ENCODE data around the gene CTDP1. TPM values are rescaled to one million over a fixed set of nuclear protein-coding genes. Genes with fewer than 3 reads are reported as not detected.

CTDP1 gene
- total and polyA plus RNA-seq, 4 donors: 2.7 to 13.9 (median 10.5) TPM

- peaks cover 9 to 21% (median 17%) of the 10 kb centered on the region in 4 donors for H3K4me1 ChIP-seq (ENCODE audit: control insufficient read depth in 4 of 4, insufficient read depth in 4 of 4, low read length in 3 of 4)
- 72% methylated on average over 15 of the region's 15 CpGs for WGBS
These were observed 3.5 kb downstream of the CTDP1 start for GRCh38 chr18:79682894-79683625.

More at GRCh38 chr18:79682894-79683625, 3.5 kb downstream of the CTDP1 start:
- TF ChIP-seq, protein P1, sequence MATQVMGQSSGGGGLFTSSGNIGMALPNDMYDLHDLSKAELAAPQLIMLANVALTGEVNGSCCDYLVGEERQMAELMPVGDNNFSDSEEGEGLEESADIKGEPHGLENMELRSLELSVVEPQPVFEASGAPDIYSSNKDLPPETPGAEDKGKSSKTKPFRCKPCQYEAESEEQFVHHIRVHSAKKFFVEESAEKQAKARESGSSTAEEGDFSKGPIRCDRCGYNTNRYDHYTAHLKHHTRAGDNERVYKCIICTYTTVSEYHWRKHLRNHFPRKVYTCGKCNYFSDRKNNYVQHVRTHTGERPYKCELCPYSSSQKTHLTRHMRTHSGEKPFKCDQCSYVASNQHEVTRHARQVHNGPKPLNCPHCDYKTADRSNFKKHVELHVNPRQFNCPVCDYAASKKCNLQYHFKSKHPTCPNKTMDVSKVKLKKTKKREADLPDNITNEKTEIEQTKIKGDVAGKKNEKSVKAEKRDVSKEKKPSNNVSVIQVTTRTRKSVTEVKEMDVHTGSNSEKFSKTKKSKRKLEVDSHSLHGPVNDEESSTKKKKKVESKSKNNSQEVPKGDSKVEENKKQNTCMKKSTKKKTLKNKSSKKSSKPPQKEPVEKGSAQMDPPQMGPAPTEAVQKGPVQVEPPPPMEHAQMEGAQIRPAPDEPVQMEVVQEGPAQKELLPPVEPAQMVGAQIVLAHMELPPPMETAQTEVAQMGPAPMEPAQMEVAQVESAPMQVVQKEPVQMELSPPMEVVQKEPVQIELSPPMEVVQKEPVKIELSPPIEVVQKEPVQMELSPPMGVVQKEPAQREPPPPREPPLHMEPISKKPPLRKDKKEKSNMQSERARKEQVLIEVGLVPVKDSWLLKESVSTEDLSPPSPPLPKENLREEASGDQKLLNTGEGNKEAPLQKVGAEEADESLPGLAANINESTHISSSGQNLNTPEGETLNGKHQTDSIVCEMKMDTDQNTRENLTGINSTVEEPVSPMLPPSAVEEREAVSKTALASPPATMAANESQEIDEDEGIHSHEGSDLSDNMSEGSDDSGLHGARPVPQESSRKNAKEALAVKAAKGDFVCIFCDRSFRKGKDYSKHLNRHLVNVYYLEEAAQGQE (IDR thresholded peaks at IDR 0.05): no peak
- no peak for TF ChIP-seq ZBTB33 (IDR thresholded peaks at IDR 0.05)
- TF ChIP-seq RXRA (IDR thresholded peaks at IDR 0.05): no peak
- TF ChIP-seq YY1 (IDR thresholded peaks at IDR 0.05): no peak
- TF ChIP-seq FOXA1 (IDR thresholded peaks at IDR 0.05): no peak
- TF ChIP-seq MAX (IDR thresholded peaks at IDR 0.05): no peak
- no peak for TF ChIP-seq HNF4A (conservative IDR thresholded peaks at IDR 0.05)
- no peak for TF ChIP-seq RAD21 (IDR thresholded peaks at IDR 0.05)
- TF ChIP-seq, protein P2, sequence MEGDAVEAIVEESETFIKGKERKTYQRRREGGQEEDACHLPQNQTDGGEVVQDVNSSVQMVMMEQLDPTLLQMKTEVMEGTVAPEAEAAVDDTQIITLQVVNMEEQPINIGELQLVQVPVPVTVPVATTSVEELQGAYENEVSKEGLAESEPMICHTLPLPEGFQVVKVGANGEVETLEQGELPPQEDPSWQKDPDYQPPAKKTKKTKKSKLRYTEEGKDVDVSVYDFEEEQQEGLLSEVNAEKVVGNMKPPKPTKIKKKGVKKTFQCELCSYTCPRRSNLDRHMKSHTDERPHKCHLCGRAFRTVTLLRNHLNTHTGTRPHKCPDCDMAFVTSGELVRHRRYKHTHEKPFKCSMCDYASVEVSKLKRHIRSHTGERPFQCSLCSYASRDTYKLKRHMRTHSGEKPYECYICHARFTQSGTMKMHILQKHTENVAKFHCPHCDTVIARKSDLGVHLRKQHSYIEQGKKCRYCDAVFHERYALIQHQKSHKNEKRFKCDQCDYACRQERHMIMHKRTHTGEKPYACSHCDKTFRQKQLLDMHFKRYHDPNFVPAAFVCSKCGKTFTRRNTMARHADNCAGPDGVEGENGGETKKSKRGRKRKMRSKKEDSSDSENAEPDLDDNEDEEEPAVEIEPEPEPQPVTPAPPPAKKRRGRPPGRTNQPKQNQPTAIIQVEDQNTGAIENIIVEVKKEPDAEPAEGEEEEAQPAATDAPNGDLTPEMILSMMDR (IDR thresholded peaks at IDR 0.05; ENCODE audit: low read depth, low read length, missing input control): no peak
- TF ChIP-seq JUND (IDR thresholded peaks at IDR 0.05): no peak
- TF ChIP-seq ATF3 (IDR thresholded peaks at IDR 0.05): no peak
- TF ChIP-seq SP1 (IDR thresholded peaks at IDR 0.05): no peak
- TF ChIP-seq TAF1 (conservative IDR thresholded peaks at IDR 0.05): no peak
- TF ChIP-seq EGR1 (IDR thresholded peaks at IDR 0.05; ENCODE audit: low read depth in 2 of 2): no peak
- TF ChIP-seq NR2F2 (IDR thresholded peaks at IDR 0.05): no peak
- no peak for TF ChIP-seq FOXA2 (IDR thresholded peaks at IDR 0.05)
- no peak for TF ChIP-seq HNF4G (IDR thresholded peaks at IDR 0.05)
- TF ChIP-seq GABPA (IDR thresholded peaks at IDR 0.05 in 1 of 2, conservative IDR thresholded peaks at IDR 0.05 in 1 of 2): no peak
- DNase-seq (ENCODE audit: low spot score): no peak
- H3K27ac ChIP-seq (ENCODE audit: low read depth in 1 of 2, low read length in 2 of 2): no peak overlapping the region
- H3K9me3 ChIP-seq (ENCODE audit: control insufficient read depth in 4 of 4, low read length in 3 of 4): no peaks in the 10 kb centered on the region
- no peaks in the 10 kb centered on the region for H3K36me3 ChIP-seq (ENCODE audit: control insufficient read depth in 4 of 4, insufficient read depth in 3 of 4, low read depth in 1 of 4, low read length in 3 of 4)
- H3K27me3 ChIP-seq (ENCODE audit: control insufficient read depth in 4 of 4, insufficient read depth in 4 of 4, low read length in 3 of 4): no peaks in the 10 kb centered on the region
- H3K4me3 ChIP-seq (ENCODE audit: low read depth in 1 of 3, low read length in 3 of 3): no peak overlapping the region
- no peak overlapping the region for H3K9ac ChIP-seq (ENCODE audit: low read depth in 1 of 2, low read length in 2 of 2)

Data from liver (tissue), 9 donors.